C4-2B (cell line): ENCODE data around the gene TBC1D22B.

Experiments
- CTCF ChIP-seq: fragments of 450-650 bp; conservative IDR thresholded peaks from 2 replicates; pipeline ENCODE4 v1.5.1; 2017; ENCODE audit warnings: mild to moderate bottlenecking
- ZFX ChIP-seq: fragments of 450-650 bp; IDR thresholded peaks from 2 replicates; pipeline ENCODE4 v1.6.1; 2017

DNA sequence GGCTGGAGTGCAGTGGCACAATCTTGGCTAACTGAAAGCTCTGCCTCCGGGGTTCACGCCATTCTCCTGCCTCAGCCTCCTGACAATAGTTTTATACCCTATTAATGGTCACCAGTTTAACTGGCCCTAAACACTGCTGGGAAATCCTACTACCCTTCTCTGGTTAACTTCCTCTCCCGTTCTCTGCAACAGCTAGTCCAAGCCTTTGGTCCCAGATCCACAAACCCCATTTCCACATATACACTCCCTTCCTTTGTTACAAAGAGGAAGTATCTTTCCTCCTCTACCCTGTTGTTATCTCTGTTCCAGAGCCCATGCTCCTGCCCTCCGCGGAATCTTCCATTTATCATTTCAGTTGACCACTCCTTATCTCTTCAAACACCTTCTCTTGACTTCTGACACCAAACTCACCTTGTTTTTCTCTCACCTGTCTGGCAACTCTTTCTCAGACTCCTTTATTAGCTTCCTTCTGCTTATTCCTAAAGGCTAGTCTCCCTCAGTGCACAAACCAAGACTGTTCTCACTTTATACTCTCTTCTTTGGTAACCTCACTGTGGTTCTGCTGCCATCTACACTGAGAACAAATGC, 25.0 kb upstream of the TBC1D22B start:
- no peak for TF ChIP-seq CTCF
- TF ChIP-seq ZFX: no peak
